Upper lobe of left lung (tissue), 6 donors: ENCODE data around the gene TOR4A. TPM values are rescaled to one million over a fixed set of nuclear protein-coding genes. Genes with fewer than 3 reads are reported as not detected.
"Not testable (repeated sequence)": the region's sequence is repeated elsewhere in the genome, so short reads cannot be mapped to it uniquely, and the experiment has no call there.

ENCODE experiments used
- ATAC-seq, 2 donors: fragments of 200-7000 bp; cut with Tn5 transposase; one replicate each; pipeline ENCODE4 v1.9.1; 2022; ENCODE audit warnings: mild to moderate bottlenecking in 2 of 2, moderate library complexity in 2 of 2; ENCODE audit not compliant: low FRiP score in 2 of 2
- DNase-seq, 2 donors: peaks; one replicate each; pipeline ENCODE4 v3.0.0-alpha.2; 2019 to 2020
- H3K27ac ChIP-seq, 4 donors: fragments of 200-600 bp; sonication (generic); one replicate each; pipeline ENCODE4 v1.5.1; 2016 to 2019
- H3K27me3 ChIP-seq, 4 donors: fragments of 200-600 bp; sonication (generic); one replicate each; pipeline ENCODE4 v1.5.1; 2017 to 2019
- H3K36me3 ChIP-seq, 4 donors: fragments of 200-600 bp; sonication (generic); one replicate each; pipeline ENCODE4 v1.5.1; 2016 to 2019
- H3K4me1 ChIP-seq, 4 donors: fragments of 200-600 bp; sonication (generic); one replicate each; pipeline ENCODE4 v1.5.1; 2018 to 2019
- H3K4me3 ChIP-seq, 4 donors: fragments of 200-600 bp; sonication (generic); one replicate each; pipeline ENCODE4 v1.5.1; 2017 to 2019; ENCODE audit warnings: mild to moderate bottlenecking in 2 of 4, moderate library complexity in 1 of 4
- H3K9me3 ChIP-seq, 4 donors: fragments of 200-600 bp; sonication (generic); one replicate each; pipeline ENCODE4 v1.5.1; 2018 to 2019
- EP300 ChIP-seq, 4 donors: sonication (generic); formaldehyde crosslinking; IDR thresholded peaks; one replicate each; pipeline ENCODE4 v1.5.1; 2017; ENCODE audit warnings: antibody characterized with exemption in 4 of 4, control low read depth in 2 of 4
- POLR2A ChIP-seq, 4 donors: fragments of 450-650 bp; IDR thresholded peaks; one replicate each; pipeline ENCODE4 v1.5.1; 2016 to 2017; ENCODE audit warnings: antibody characterized with exemption in 4 of 4, mild to moderate bottlenecking in 2 of 4
- POLR2AphosphoS5 ChIP-seq, 2 donors: sonication (generic); formaldehyde crosslinking; IDR thresholded peaks; one replicate each; pipeline ENCODE4 v1.5.1; 2017; ENCODE audit warnings: antibody characterized with exemption in 2 of 2
- WGBS, 2 donors: methylation state at CpG; one replicate each; pipeline ENCODE4 v1.1.5; 2017 to 2018; 5-methylcytosine and 5-hydroxymethylcytosine counted together
- total RNA-seq, 6 donors: library from RNA; depleted of rRNA in 4 of 6; stranded (reverse); fragments of >200 nt in 4 of 6; gene quantifications; one replicate each; pipeline versions ENCODE4 v1.1.0 to v1.2.1, GENCODE V29; 2016 to 2021
- TF ChIP-seq, protein P1 (sequence below), 6 experiments: fragments of 450-650 bp in 4 of 6; fragments of 200-600 bp in 2 of 6; sonication (generic) in 2 of 6; IDR thresholded peaks; one replicate each; pipeline ENCODE4 v1.5.1; 2016 to 2019; ENCODE audit warnings: antibody characterized with exemption in 6 of 6
- donor health status: DM: no; HTN: no; CAD: no; lungs with moderate emphysema.
- donor health status: DM: no; HTN: yes; CAD: no; lungs with severe emphysema.

TOR4A gene
- total RNA-seq, 6 donors from 2014 or later = 31.5 to 62.6 (median 39.2) TPM

- 64 to 75% methylated on average over 3 to 20 of the region's 35 CpGs for WGBS, 2 donors
- no peak for ATAC-seq
- Histone ChIP-seq H3K27me3 (peaks cover 0 to 14% (median 3%) of the 10 kb centered on the region in 4 donors), H3K4me3 (peak overlapping the region in 3 of 4 donors; percentile 3 to 29 (median 21)), H3K36me3 (no peaks in the 10 kb centered on the region), H3K9me3 (no peaks in the 10 kb centered on the region), H3K4me1 (peaks cover 23 to 52% (median 30%) of the 10 kb centered on the region in 4 donors), H3K27ac (no peak overlapping the region)
- peak in 1 of 2 donors; percentile 82 for DNase-seq
- no peak for TF ChIP-seq EP300 (IDR thresholded peaks at IDR 0.05)
- TF ChIP-seq, protein P1, sequence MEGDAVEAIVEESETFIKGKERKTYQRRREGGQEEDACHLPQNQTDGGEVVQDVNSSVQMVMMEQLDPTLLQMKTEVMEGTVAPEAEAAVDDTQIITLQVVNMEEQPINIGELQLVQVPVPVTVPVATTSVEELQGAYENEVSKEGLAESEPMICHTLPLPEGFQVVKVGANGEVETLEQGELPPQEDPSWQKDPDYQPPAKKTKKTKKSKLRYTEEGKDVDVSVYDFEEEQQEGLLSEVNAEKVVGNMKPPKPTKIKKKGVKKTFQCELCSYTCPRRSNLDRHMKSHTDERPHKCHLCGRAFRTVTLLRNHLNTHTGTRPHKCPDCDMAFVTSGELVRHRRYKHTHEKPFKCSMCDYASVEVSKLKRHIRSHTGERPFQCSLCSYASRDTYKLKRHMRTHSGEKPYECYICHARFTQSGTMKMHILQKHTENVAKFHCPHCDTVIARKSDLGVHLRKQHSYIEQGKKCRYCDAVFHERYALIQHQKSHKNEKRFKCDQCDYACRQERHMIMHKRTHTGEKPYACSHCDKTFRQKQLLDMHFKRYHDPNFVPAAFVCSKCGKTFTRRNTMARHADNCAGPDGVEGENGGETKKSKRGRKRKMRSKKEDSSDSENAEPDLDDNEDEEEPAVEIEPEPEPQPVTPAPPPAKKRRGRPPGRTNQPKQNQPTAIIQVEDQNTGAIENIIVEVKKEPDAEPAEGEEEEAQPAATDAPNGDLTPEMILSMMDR (IDR thresholded peaks at IDR 0.05) = no peak
- no peak for TF ChIP-seq POLR2AphosphoS5 (IDR thresholded peaks at IDR 0.05)
- no peak for TF ChIP-seq POLR2A (IDR thresholded peaks at IDR 0.05)
These were observed 41.9 kb upstream of the TOR4A start for GRCh38 chr9:137235424-137236237.

GRCh38 chr9:137236238-137236935, 41.1 kb upstream of the TOR4A start:
- peak; percentile 94 for DNase-seq
- TF ChIP-seq, protein P1 (IDR thresholded peaks at IDR 0.05) = peak; percentile 99 to 100 (median 99)
- TF ChIP-seq POLR2A (IDR thresholded peaks at IDR 0.05) = no peak
- peaks cover 23 to 52% (median 30%) of the 10 kb centered on the region in 4 donors for H3K4me1 ChIP-seq

GRCh38 chr9:137236936-137237421, 40.5 kb upstream of the TOR4A start:
- H3K36me3 ChIP-seq = peaks cover 0 to 4% (median 2%) of the 10 kb centered on the region in 4 donors
- no peak for DNase-seq
- H3K27me3 ChIP-seq = peaks cover 0 to 13% (median 3%) of the 10 kb centered on the region in 4 donors
- H3K4me1 ChIP-seq = peaks cover 24 to 56% (median 31%) of the 10 kb centered on the region in 4 donors
- ATAC-seq = no peak
- H3K27ac ChIP-seq = peak overlapping the region in 1 of 4 donors; percentile 64
- H3K4me3 ChIP-seq = peak overlapping the region in 3 of 4 donors; percentile 3 to 29 (median 21)
- TF ChIP-seq, protein P1 (IDR thresholded peaks at IDR 0.05) = no peak
- WGBS, 2 donors = 25 to 44% methylated on average over 2 to 5 of the region's 11 CpGs
- H3K9me3 ChIP-seq = no peaks in the 10 kb centered on the region

More at GRCh38 chr9:137236238-137236935, 41.1 kb upstream of the TOR4A start:
- H3K27ac ChIP-seq = peak overlapping the region in 1 of 4 donors; percentile 64
- H3K36me3 ChIP-seq = no peaks in the 10 kb centered on the region
- peak overlapping the region in 3 of 4 donors; percentile 3 to 29 (median 21) for H3K4me3 ChIP-seq
- peaks cover 0 to 14% (median 3%) of the 10 kb centered on the region in 4 donors for H3K27me3 ChIP-seq
- H3K9me3 ChIP-seq = no peaks in the 10 kb centered on the region
- peak; percentile 62 to 81 for ATAC-seq
- WGBS, 2 donors = 7 to 20% methylated on average over 1 to 18 of the region's 31 CpGs

DNA sequence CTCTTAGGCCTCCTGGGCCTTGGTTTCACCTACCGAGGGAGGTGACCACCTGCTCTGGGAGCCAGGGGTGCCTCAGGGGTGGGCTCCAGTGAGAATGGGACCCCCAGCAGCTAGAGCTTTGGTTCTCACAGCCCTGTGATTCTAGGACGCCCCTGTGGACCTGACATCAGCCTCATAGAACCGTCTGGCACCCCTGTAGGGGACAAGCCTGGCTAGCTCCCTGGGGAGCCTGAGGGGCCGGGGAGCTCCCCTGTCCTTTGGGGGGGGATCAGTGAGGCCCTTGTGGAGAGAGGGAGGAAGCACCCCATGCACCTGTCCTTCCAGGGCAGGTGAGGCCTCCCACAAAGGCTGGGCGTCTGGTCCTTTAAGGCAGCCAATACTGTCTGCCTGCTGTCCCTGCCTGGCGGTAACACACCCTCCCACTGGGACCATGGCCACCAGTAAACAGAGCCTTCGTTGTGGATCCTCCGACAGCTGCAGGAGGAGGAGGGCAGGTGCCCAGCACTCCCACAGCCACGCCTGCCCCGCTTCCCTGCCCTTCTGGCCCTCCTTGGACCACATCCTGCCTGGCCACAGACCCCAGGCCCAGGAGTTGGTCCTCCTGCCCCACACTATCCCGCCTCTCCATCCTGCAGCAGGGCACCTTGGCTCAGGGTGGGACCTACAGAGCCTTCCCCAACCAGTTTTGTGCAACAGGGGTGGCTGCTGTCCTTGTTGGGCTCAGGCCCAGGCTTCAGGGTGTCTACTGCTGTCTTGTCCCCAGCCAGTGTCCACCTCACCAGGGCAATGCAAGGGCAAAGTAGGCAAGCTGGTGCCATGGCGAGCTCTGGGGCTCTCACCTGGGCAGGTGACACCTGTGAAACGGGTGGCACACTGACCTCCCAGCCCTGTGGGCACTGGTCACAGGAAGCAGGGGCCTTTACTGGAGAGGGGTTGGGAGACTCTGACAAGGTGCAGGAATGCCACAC, 39.5 kb upstream of the TOR4A start:
- Histone ChIP-seq H3K4me3 (no peak overlapping the region), H3K9me3 (no peaks in the 10 kb centered on the region), H3K27ac (no peak overlapping the region), H3K36me3 (peaks cover 4 to 14% (median 12%) of the 10 kb centered on the region in 4 donors), H3K4me1 (peaks cover 34 to 66% (median 41%) of the 10 kb centered on the region in 4 donors), H3K27me3 (peaks cover 0 to 10% (median 3%) of the 10 kb centered on the region in 4 donors)
- 78 to 100% methylated on average over 1 to 12 of the region's 13 CpGs for WGBS, 2 donors
- no peak for TF ChIP-seq POLR2AphosphoS5 (IDR thresholded peaks at IDR 0.05)
- TF ChIP-seq EP300 (IDR thresholded peaks at IDR 0.05) = no peak
- TF ChIP-seq, protein P1 (IDR thresholded peaks at IDR 0.05) = no peak
- TF ChIP-seq POLR2A (IDR thresholded peaks at IDR 0.05) = no peak
- ATAC-seq (no peak), DNase-seq (peak in 1 of 2 donors; percentile 46)

DNA sequence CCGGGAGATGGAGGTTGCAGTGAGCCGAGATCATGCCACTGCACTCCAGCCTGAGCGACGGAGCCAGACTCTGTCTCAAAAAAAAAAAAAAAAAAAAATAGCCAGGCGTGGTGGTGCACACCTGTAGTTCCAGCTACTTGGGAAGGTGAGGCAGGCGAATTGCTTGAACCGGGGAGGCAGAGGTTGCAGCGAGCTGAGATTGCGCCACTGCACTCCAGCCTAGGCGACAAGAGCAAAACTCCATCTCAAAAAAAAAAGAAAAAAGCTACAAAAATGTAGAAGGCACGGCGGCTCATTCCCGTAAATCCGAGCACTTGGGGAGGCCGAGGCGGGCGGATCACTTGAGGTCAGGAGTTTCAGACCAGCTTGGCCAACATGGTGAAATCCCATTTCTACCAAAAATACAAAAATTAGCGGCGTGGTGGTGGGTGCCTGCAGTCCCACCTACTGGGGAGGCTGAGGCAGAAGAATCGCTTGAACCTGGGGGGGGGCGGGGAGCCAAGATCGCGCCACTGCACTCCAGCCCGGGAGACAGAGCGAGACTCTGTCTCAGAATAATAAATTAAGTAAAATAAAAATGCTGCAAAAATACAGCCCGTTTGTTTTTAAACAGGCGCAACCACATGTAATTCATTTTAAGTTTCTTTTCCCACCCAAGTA, 37.9 kb upstream of the TOR4A start:
- not testable (repeated sequence) for H3K27me3 ChIP-seq, H3K9me3 ChIP-seq, DNase-seq, ATAC-seq
- Histone ChIP-seq H3K36me3 (peaks cover 9 to 23% (median 18%) of the 10 kb centered on the region in 4 donors), H3K27ac (peak overlapping the region; percentile 92 to 97 (median 96)), H3K4me3 (peak overlapping the region; percentile 60 to 89 (median 80)), H3K4me1 (peaks cover 38 to 83% (median 49%) of the 10 kb centered on the region in 4 donors)
- WGBS, 2 donors = 48 to 50% methylated on average over 27 of the region's 27 CpGs
